GM19397 (cell line): Measurements from ENCODE around the gene ABCC8.

Experiments
- ATAC-seq: cut with Tn5 transposase; IDR thresholded peaks from one replicate; pipeline ENCODE4 v1.9.1; 2021; ENCODE audit warnings: mild to moderate bottlenecking, moderate library complexity; ENCODE audit not compliant: unreplicated experiment

The ABCC8 gene

DNA sequence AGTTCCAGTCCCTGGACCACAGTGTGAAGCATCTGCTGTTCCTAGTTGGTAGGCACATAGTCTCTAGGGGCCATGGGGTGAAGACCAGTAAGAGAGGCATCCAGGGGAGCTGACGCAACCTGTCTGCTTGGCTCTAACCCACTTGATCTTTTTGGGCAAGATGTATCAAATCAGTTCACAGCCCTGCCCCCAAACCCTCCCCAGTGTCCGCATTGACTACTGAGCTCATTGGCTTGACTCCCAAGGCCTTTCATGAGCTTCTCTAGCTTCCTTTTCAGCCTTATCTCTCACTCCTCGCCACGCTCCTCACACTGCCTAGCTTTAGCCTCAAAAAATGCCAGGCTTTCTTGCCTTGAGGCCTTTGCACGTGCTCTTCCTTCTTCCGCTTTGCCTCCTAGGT, 29.7 kb upstream of the ABCC8 start:
- ATAC-seq: no peak

- no peak for ATAC-seq
Observed at GRCh38 chr11:17505146-17505545, 28.5 kb upstream of the ABCC8 start.

DNA sequence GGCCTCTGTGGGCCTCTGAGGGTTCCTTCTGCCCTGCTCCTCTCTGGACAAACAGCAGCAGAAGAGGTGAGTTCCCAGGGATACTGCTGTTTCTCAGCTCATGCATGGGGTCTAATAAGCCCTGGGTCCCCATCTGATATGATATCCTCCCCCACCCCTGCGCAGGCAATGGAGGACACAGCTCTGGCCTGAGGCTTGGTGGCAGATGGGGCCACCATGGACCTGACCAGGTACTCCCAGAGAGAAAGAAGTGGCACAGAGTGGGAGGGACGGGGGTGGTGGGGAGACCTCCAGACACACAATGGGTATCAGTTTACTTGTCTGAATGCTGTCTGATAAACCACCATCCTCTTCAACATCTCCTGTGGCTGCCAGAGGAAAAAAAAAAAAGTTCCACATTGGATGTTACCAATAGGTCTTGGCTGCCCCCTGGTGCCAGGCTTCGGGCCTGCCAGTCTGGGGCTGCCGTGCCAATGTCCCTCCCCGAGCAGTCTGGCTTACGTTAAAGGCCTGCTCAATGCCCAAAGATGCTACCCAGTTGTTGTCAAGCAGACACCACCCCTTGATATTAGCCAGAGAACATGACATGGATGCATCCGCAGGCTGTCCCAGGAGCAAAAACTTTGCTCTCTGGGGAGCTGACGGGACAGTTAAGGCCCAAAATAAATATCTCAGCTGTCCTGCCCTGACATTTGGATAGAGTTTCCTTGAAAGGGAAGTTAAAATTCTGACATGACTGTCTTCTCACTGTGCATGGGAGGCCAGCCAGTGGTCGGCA, 27.9 kb upstream of the ABCC8 start:
- peak; percentile 63 for ATAC-seq

DNA sequence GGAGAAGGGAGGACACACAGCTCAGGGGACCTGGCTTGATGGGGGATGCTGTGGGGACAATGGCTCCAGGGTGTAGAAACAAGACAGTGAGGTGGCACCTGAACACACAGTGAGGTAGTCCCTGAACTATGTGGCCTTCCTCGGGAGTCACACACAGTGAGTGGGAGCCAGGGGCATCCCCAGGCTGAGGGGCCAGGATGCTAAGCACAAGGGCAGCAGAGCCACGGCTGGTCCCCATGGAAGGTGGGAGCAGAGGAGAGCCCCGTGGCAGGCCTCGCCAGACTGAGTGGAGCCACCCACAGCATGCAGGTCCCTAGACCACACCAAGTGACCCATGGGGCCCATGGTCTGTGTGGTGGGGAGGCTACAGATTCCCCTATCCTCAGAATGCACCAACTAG, 26.0 kb upstream of the ABCC8 start:
- ATAC-seq: no peak

- no peak for ATAC-seq
Observed at GRCh38 chr11:17500673-17501072, 24.0 kb upstream of the ABCC8 start.

DNA sequence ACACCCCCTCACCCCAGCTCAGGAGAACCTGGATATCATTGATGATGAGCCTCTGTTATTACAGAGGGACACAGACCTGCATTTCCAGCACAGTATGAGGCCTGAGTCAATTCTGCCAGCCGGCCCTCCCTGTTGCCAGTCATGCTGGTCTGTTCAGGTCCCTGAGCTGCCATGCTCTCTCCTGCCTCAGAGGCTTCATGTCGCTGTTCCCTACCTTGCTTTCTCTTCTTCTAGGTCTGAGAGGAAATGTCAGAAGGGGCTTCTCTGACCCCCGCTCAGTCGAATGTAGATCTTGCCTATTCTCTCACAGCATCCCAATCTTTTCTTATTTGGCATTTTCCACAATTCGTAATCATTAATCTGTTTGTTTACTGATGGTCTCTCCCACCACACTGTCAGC, 21.8 kb upstream of the ABCC8 start:
- no peak for ATAC-seq

DNA sequence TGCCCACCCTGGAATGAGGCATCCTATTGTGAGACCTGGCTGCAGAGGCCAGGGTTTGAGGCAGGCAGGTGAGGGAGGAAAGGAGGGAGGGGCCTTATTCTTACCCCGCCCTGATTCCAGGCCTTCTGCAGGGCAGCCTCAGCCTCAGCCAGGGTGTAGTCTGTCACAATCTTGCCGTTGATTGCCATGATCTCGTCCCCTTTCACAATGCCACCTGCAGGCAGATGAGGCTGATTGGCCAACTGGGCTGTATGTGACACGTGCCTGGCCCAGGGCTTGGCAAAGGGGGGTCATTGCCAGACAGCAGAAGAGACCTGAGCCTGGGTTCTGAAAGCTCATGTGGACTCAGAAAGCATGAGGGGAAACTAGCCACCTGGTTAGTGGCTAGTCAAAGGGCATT, 21.4 kb upstream of the ABCC8 start:
- no peak for ATAC-seq

DNA sequence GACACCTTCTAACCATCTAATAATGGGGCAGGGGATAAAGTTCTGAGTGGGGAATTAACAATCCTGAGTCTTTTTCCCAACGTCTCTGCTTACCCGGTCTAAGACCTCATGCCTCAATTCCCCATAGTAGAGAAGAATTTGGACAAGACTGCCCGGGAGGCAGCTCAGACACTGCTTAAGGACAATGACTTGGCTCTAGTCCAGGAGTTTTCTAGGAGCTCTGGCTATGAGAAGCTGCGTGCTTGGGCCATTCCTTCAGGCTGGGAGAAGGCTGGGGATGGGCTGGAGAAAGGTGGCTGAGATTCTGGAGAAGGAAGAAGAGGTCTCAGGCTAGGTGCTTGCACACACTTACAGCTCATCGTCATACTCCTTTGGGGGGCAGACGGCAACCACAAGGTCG, 19.8 kb upstream of the ABCC8 start:
- ATAC-seq: no peak

DNA sequence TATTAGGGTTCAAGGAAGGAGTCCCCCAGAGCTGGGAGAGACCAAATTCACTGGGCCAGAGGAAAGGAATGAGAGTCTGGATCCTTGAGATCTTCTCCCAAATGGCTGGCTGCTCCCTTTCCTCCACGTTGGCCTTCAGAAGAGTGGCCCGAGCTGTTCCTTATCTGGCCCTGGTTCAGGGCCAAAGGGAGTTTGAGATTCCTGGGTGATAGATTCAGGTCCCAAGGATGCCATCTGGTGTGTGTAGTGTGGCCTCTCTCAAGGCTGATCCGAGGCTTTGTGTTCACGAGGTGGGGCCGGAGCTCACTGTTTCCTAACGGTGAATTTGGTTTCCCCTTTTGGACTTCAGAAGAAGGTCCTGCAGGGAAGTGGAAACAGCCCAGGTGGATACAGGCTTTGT, 17.4 kb upstream of the ABCC8 start:
- ATAC-seq: no peak

GRCh38 chr11:17490938-17491337, 14.3 kb upstream of the ABCC8 start:
- no peak for ATAC-seq

GRCh38 chr11:17490232-17490631, 13.6 kb upstream of the ABCC8 start:
- ATAC-seq: no peak

DNA sequence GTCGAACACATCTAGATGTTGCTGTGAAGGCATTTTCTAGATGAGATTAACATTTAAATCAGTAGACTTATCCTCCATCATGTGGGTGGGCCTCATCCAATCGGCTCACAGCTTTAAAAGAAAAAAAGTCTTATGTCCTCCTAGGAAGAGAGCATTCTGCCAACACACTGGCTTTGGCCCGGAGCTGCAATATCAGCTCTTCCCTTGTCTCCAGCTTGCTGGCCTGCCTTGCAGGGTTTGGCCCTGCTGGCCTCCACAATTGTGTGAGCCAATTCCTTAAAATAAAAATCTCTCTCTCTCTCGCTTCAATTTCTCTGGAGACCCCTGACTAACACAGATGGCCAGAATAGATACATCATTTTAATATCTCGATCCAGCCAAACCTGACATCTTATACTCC, 13.1 kb upstream of the ABCC8 start:
- ATAC-seq: no peak

GRCh38 chr11:17488563-17488962, 11.9 kb upstream of the ABCC8 start:
- ATAC-seq: no peak

GRCh38 chr11:17486646-17487045, 10.0 kb upstream of the ABCC8 start:
- no peak for ATAC-seq

DNA sequence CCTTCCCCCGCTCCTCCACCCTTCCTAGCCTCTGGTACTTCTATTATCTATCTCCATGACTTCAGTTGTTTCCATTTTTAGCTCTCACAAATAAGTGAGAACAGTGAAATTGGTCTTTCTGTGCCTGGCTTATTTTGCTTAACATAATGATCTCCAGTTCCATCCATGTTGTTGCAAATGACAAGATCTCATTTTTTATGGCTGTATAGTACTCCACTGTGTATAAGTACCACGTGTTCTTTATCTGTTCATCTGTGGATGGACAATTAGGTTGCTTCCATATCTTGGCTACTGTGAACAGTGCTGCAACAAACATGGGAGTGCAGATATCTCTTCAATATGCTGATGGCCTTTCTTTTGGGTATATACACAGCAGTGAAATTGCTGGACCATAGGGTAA, 6.9 kb upstream of the ABCC8 start:
- ATAC-seq: no peak

- ATAC-seq: no peak
Observed at GRCh38 chr11:17481905-17482304, 5.3 kb upstream of the ABCC8 start.

GRCh38 chr11:17479284-17480214, 2.9 kb upstream of the ABCC8 start:
- ATAC-seq: no peak

DNA sequence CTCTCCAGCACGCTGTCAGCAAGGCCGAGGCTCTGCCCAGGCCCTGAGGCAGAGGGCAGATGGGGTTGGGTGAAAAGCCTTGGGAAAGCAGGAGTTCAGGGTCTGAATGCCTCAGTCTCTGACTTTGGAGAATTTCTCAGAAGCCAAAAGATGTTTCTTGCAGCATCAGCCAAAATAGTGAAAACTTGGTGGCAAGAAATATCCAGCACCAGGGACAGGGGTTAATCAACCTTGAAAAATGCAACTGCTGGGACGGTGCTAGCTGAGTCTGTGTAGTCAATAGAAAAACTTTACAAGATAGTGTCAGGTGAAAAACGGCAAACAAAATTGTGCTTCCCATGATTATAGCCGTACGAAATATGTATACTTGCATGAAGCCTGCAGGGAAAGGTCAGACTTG, 1.4 kb upstream of the ABCC8 start:
- ATAC-seq: no peak

- ATAC-seq: no peak
Observed at GRCh38 chr11:17477361-17477760, 716 bp upstream of the ABCC8 start.

DNA sequence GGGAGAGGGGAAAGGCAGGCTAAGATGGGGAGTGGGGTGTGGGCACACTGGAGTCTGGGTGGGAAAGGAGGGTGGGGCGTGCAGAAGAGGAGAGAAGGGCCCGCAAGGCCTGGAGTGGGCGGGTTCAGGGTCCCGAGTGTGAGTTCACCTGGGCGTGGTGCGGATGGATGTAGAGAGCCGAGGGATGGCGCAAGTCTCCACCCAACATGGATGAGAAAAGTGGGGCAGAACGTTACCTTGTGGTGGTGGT, 364 bp upstream of the ABCC8 start:
- ATAC-seq: no peak

DNA sequence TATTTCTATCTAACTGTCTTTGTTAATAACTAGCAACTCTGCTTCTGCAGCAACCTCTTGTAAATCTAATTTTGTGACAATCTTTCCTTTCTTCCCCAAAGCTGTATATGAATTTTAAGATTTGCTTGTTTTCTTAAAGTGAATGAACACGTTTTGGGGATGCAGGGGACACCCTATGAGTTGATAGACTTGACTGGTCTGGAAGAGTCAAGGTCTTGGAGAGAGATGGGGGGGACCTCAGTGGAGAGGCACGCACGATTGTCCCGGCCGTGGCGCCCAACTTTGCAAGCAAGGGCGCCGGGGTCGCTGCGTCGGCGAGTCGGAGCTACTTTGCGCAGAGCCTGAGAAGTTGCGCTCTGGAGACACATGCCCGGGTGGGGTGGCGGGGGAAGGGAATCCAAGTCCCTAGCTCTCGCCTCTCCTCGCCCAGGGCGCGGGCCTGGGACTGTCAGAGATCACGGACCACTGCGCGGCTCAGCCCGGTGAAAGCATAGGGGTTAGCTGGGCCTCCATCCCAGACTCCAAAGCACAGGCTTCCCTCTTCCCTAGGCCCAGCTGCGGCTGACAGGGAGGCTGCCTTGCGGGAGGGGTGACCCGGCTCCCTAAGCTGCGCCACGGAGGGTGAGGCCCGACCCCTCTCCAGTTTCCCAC, 854 bp downstream of the ABCC8 start:
- no peak for ATAC-seq
